ENCODE results near the gene MEX3B. TPM values are rescaled to one million over a fixed set of nuclear protein-coding genes. Genes with fewer than 3 reads are reported as not detected.

Gene MEX3B
- total RNA-seq, 4 donors from 2014 or later = 0.22 to 0.57 (median 0.26) TPM; not detected in 1

DNA sequence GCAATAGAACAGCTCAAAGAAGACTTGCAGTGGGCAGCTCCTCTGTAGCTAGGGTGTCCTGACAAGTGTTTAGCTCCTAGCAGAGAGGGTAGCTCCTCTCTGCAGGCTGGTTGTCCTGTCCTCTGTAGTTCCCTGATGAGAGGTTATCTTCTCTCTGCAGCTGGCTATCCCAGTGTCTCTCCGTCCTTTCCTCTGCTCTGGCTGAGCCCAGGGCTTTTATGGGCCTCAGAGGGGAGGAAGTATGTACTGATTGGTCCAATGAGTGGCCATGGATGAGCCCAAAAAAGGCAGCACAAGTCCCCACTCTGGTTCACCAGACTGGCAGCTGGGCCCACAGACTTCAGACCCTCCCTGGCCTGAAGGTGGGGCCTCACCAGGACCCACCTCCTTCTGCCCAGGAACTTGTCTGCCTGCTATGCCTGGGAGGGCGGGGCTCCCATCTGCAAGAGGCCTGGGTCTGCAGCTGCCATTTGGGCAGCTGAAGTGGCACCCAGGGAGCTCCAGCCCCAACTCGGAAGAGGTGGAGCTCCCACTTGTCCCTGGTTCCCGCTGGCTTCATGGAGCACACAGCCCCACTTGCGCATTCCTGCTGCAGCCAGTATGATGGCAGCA is 27.2 kb upstream of the MEX3B start:
- Histone ChIP-seq H3K27ac (no peak overlapping the region), H3K4me3 (no peak overlapping the region), H3K27me3 (peaks cover 0 to 21% (median 0%) of the 10 kb centered on the region in 4 donors), H3K36me3 (no peaks in the 10 kb centered on the region), H3K4me1 (no peaks in the 10 kb centered on the region), H3K9me3 (no peaks in the 10 kb centered on the region)
- DNase-seq = no peak
- 83 to 93% methylated on average over 2 to 3 of the region's 5 CpGs for WGBS, 2 donors
- intact Hi-C loops (cut with DNase I) = no loop called here
- no peak for TF ChIP-seq POLR2A (IDR thresholded peaks at IDR 0.05)
- no peak for TF ChIP-seq CTCF (IDR thresholded peaks at IDR 0.05)

GRCh38 chr15:82066455-82066854 is 20.6 kb upstream of the MEX3B start:
- intact Hi-C loops (cut with DNase I) = no loop called here
- peaks cover 0 to 6% (median 0%) of the 10 kb centered on the region in 3 donors for H3K4me1 ChIP-seq
- no peak overlapping the region for H3K4me3 ChIP-seq
- 76 to 89% methylated on average over 2 to 3 of the region's 4 CpGs for WGBS, 2 donors
- no peaks in the 10 kb centered on the region for H3K36me3 ChIP-seq
- H3K27ac ChIP-seq = no peak overlapping the region
- peaks cover 0 to 43% (median 0%) of the 10 kb centered on the region in 4 donors for H3K27me3 ChIP-seq
- no peak for DNase-seq
- H3K9me3 ChIP-seq = no peaks in the 10 kb centered on the region
- TF ChIP-seq CTCF (IDR thresholded peaks at IDR 0.05) (no peak), POLR2A (IDR thresholded peaks at IDR 0.05) (no peak)

DNA sequence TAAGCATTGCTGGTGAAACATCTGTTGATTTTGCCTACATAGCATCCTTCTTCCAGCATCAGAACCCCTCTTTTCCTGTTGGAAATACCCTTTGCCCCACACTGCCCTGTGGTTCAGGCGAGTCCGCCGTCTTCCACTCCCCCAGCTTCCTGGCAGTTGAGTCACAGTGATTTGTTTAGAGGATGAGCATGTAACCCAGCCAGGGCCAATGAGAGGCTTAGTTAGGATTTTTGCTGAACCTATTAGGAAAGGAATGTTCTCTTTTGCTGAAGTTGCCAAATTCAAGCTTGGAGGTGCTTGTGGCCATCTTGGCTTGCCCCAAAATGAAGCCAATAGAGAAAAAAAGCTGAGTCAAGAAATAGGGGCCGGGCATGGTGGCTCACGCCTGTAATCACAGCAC is 19.0 kb upstream of the MEX3B start:
- WGBS, 2 donors = 72 to 79% methylated on average over 5 of the region's 5 CpGs
- Histone ChIP-seq H3K27me3 (peaks cover 0 to 59% (median 0%) of the 10 kb centered on the region in 4 donors), H3K4me3 (no peak overlapping the region), H3K36me3 (no peaks in the 10 kb centered on the region), H3K4me1 (peaks cover 0 to 6% (median 0%) of the 10 kb centered on the region in 3 donors), H3K27ac (no peak overlapping the region), H3K9me3 (no peaks in the 10 kb centered on the region)
- intact Hi-C loops (cut with DNase I) = no loop called here
- DNase-seq = no peak
- TF ChIP-seq POLR2A (IDR thresholded peaks at IDR 0.05) (no peak), CTCF (IDR thresholded peaks at IDR 0.05) (no peak)

DNA sequence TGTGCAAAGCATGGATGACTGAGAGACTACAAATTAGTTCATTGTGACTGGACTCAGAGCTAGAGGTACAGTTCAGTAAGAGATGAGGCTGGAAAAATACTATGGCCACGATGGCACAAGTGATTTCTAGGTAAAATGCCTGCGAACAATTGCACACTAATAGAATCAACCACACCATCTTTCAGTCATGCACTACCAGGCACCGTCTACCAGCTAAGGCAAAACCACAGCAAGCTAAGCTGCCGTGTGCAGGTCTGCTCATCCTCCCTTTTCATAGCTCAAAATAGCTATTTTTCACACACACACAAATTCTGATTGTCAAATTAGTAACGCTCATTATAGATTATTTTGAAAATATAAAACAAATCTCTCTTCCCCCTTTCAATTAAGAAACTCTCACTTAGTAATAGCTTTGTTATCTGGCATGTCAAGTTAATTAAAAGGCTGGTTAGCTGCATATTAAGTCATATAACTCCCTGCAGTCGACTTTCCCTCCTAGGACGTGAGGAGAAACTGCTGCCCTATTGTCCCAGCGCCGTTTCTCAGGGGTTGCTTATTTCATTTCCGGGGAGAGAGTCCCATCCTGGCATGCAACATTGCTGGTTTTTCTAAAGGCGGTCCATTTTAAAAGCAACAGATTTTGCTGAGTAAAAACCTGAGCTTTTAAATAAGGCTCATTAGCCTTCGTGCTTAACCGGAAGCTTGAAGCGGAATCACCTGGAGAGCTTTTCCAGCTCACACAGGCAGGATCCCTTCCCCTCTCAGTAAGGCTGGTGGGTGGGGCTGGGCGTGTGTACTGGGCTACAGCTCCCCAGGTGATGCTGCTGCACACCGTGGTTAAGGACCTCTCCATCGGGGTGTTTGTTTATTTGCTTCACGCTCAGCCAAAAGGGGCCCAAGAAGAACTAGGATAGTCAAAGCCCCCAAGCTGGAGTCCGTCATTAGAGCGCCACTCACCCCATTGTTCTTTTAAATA is 16.9 kb upstream of the MEX3B start:
- intact Hi-C loops (cut with DNase I) = no loop called here

More for the DNA sequence above, 16.9 kb upstream of the MEX3B start:
- H3K36me3 ChIP-seq = no peaks in the 10 kb centered on the region
- no peaks in the 10 kb centered on the region for H3K9me3 ChIP-seq
- peaks cover 0 to 6% (median 0%) of the 10 kb centered on the region in 3 donors for H3K4me1 ChIP-seq
- H3K27me3 ChIP-seq = peaks cover 0 to 75% (median 0%) of the 10 kb centered on the region in 4 donors
- TF ChIP-seq CTCF (IDR thresholded peaks at IDR 0.05) (no peak), POLR2A (IDR thresholded peaks at IDR 0.05) (no peak)
- WGBS, 2 donors = 21 to 30% methylated on average over 19 of the region's 20 CpGs
- no peak for DNase-seq
- no peak overlapping the region for H3K27ac ChIP-seq
- no peak overlapping the region for H3K4me3 ChIP-seq

Data from esophagus squamous epithelium (tissue), 5 donors.